RPMI7951 (cell line): ENCODE measurements around the gene TMC2. TPM values are rescaled to one million over a fixed set of nuclear protein-coding genes. Genes with fewer than 3 reads are reported as not detected.

ENCODE experiments used
- DNase-seq: peaks from one replicate; pipeline ENCODE4 v3.0.0-alpha.2; 2012; ENCODE audit warnings: low read depth
- total RNA-seq: library from RNA; depleted of rRNA; stranded (reverse); fragments of >200 nt; shearing (Covaris generic); gene quantifications from 2 replicates; pipeline ENCODE4 v1.2.3, GENCODE V29; 2014

The TMC2 gene
- total RNA-seq, 1 experiment from 2014 or later, result not detected

DNA sequence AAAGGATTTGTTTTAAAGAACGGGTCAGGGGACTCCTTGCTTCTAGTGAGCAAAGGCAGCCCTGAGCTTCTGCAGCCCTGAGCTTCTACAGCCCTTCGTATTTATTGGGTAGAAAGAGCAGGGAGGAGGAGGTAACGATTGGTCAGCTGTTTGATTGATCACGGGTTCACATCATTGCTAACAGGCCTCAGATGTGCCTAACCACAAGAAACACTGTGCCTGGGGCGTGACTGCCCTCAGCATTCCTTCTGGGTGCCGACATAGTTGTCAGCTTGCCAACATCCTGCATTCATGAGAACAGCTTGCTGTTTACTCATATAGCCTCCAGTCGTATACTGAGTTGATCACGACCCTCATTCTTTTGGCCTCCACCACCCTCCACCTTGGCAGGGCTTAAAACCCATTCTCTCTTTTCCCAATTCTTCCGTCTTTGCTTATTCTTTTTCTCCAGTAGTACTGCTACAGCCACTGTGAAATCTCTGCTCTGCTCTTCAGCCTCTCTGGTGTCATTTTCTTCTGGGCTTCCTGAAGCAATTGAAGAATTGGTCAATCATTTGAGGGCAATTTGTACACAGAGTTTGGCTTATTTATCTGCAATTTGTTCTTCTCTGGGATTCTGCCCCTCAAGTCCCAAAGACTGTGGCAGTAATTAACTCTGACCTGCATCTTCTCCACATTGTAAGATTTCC lies 90.6 kb downstream of the TMC2 start:
- DNase-seq, result peak; percentile 92

DNA sequence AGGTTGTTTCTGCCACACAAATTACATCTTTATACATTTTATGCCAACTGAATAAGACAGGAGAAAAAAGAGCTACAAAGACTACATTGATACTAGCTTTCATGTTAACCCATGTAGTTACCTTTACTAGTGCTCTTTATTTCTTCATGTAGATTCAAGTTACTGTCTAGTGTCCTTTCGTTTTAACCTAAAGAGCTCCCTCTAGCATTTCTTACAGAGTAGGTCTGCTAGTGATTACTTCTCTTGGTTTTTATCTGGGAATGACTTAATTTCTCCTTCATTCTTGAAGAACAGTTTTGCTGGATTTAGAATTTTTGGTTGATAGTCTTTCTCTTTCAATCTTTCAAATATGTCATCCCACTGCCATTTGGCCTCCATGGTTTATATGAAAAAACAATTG lies 94.9 kb downstream of the TMC2 start:
- DNase-seq, result peak; percentile 32

DNA sequence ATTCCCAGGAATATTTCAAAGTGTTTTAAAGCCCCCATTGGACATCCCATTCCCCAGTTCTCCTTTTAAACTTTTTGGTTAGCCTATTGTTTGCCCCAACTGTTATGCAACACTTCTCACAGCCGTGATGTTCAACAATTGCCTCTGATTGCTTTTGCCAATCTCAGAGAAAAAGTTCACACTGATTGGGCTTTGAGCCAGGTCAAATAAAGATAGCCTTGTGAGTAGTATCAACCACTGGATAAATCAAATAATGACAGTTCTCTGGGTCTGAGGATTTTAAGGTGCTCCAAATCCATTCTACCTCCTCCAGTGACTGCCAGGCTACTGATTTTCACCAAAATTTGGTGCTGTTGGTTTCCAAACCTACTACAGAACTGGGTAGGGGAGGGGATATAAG lies 97.0 kb downstream of the TMC2 start:
- no peak for DNase-seq

DNA sequence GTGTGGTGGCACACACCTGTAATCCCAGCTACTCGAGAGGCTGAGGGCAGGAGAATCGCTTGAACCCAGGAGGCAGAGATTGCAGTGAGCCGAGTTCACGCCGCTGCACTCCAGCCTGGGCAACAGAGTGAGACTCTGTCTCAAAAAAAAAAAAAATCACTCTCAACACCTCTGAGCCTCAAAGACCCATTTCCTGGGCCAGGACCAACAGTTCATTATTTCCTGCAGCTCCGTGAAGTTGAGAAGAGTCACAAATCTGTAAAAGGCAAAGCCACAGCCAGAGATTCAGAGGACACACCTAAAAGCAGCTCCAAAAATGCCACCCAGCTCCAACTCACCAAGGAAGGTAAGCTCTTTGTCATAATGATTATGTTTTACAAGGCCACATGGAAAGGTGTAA lies 100.9 kb downstream of the TMC2 start:
- no peak for DNase-seq

DNA sequence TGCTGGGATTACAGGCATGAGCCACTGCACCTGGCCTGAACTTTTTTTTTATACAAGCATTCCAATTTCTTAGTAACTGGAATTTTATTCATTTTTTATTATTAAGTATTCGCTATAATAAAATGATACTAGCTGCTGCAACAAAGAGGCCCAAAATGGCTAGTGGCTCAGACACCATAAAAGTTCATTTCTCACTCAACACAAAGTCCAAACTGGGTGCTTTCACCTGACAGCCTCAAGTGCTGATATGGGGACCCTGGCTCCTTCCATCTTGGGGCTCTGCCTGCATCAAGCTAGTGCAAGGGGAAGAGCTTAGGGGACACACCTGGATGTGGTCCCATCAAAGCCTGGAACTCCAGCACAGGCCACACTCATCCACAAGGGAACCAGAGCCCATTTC lies 103.9 kb downstream of the TMC2 start:
- DNase-seq, result no peak

DNA sequence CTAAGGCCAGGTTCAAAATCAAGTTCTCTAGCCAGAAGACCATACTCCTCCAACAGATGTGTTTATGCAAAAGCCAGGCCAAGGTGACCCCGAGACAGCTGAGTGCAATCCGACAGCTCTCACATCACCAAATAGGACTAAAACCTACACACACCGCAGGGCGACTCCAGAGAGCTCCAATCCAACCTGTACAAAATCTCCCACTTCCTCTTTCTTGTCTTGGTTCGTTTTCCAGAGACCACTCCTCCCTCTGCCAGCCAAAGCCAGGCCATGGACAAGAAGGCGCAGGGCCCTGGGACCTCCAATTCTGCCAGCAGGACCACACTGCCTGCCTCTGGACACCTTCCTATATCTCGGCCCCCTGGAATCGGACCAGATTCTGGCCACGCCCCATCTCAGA lies 104.5 kb downstream of the TMC2 start:
- no peak for DNase-seq

DNA sequence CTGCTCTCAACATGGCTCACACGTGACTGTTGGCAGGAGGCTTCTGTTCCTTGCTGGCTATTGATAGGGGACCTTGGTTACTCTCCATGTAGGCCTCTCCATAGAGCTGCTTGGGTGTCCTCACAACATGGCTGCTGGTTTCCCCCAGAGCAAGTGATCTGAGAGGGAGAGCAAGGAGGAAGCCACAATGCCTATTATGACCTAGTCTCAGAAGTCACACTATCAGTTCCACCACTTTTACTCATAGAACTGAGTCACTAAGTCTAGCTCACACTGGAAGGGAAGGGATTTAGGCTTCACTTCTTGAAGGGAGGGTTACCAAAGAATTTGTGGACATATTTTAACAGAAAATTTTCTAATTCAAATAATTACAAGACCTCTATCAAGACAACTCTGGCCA lies 107.3 kb downstream of the TMC2 start:
- no peak for DNase-seq

DNA sequence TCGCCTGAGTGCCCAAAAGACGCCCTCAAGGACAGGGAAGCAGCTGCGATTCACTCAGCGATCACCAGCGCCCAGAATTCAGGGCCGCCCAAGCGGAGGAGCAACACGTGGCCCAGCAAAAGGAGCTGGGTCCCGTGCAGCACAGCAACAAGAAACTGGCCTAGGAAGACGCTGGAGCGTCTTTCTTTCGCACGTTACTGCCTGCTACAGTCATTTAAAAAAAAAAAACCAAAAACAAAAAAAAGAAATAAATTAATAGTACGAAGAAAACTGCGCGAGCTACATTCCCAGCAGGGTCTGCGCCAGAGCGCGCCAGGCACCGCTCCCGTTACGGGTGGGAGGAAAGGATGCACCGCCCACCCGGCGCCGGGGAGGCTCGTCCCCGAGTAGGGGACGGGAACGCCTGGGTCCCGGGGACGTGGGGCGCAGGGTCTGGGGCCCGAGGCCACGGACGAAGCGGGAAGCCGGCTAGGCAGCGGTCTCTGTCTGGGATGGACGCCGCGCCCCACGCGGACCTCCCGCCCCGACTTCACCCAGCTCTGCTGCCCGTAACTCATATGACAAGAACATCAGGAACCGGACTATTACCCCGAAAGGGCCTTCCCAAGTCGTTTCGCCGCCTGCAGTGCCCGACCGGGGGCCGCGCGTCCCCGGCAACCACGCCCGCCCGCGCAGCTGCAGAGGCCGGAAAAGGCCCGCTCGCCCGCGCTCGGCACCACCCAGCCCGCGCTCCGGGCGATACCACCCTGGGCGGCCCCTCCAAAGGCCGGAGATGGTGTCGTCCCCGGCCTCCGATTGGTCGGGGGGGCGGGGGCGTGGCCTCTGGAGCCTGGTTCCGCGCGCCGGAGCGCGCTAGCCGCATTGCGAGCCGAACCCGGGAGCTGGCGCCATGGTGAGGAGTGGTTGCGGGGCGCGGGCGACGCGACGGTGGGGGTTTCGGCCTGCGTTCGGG lies 115.7 kb downstream of the TMC2 start, which contains the start of gene NOP56:
NOP56 (plus strand) TSS at position 861 of the 952 bp plus-strand sequence; CDS start at position 890, 29 bp downstream.
- peak; percentile 94 for DNase-seq

DNA sequence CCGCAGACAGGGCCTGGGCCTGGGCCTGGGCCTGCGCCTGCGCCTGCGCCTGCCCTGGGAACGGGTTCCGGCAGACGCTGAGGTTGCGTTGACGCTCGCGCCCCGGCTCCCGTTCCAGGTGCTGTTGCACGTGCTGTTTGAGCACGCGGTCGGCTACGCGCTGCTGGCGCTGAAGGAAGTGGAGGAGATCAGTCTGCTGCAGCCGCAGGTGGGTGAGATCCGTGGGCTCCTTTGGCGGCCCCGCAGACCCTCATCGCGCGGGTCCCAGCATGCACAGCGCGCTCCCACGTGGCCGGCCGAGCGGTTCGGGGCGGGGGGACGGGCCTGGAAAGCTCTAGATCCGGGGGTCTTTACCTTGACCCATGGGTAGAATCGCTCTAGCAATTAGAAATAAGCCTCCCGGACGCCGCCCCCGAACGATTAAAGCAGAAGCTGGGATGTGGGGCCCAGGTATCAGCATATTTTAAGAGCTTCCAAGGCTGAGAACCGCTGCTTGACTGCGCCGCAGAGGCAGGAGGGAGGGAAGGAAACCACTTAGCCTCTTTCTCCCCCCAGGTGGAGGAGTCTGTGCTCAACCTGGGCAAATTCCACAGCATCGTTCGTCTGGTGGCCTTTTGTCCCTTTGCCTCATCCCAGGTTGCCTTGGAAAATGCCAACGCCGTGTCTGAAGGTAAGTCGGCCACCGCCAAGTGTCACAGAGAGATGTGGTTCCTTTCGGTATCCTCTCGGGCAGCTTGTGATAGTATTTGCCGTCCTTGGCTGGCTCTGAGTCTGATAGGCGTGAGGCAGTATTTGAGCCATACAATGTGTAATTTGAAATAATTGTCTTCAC lies 116.6 kb downstream of the TMC2 start:
- peak; percentile 23 for DNase-seq

DNA sequence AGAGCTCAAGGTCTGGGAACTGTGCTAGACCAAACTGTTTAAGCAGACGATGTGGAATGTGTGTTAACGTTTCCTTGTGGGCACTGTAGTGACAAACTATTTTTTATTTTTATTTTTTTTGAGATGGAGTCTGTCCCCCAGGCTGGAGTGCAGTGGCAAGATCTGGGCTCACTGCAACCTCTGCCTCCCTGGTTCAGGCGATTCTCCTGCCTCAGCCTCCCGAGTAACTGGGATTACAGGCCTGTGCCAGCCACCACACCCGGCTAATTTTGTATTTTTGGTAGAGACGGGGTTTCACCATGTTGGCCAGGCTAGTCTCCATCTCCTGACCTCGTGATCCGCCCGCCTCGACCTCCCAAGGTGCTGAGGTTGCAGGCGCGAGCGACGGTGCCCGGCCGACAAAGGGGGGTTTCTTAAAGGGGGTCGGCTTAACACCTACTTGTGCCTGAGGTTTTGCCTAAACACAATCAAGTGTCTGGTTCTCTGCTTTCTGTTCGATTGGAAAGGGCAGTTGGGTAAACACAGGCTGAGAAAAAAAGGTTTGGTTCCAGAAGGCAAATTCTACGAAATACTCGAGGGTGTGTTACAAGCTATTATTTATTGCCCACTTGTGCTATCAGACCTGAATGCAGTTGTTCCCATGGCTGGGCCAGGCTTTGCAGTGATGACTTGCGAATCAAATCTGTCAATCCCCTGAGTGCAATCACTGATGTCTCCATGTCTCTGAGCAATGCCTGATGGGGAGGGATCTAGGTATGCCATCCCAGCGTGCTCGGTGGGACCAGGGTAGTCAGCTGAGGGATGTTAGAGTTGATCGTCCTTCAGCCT lies 117.4 kb downstream of the TMC2 start:
- DNase-seq, result no peak

DNA sequence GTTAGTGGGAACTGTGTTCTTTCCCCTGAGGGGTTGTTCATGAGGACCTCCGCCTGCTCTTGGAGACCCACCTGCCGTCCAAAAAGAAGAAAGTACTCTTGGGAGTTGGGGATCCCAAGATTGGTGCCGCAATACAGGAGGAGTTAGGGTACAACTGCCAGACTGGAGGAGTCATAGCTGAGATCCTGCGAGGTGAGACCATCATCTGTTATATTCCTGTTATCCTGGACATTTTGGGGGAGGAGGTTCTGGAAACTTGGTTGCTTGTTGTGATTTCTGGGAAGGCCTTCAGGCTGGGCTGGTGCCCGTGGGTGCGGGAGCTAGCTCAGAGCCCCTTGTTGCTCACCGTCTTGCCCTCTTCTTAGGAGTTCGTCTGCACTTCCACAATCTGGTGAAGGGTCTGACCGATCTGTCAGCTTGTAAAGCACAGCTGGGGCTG lies 118.0 kb downstream of the TMC2 start:
- DNase-seq, result no peak

DNA sequence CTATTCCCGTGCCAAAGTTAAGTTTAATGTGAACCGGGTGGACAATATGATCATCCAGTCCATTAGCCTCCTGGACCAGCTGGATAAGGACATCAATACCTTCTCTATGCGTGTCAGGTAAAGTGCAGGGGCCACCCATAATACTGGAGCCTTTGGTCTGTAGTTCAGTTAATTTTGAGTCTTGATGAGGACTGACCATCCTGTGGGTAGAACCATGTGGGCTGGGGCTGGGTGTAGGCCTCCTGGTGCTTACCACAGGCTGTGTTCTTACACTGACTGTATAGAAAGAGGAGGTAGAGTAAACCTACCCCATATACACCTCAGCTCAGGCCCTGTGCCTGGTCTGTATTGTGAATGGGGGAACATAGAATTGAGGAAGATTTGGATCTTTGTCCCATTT lies 118.5 kb downstream of the TMC2 start:
- DNase-seq, result no peak

DNA sequence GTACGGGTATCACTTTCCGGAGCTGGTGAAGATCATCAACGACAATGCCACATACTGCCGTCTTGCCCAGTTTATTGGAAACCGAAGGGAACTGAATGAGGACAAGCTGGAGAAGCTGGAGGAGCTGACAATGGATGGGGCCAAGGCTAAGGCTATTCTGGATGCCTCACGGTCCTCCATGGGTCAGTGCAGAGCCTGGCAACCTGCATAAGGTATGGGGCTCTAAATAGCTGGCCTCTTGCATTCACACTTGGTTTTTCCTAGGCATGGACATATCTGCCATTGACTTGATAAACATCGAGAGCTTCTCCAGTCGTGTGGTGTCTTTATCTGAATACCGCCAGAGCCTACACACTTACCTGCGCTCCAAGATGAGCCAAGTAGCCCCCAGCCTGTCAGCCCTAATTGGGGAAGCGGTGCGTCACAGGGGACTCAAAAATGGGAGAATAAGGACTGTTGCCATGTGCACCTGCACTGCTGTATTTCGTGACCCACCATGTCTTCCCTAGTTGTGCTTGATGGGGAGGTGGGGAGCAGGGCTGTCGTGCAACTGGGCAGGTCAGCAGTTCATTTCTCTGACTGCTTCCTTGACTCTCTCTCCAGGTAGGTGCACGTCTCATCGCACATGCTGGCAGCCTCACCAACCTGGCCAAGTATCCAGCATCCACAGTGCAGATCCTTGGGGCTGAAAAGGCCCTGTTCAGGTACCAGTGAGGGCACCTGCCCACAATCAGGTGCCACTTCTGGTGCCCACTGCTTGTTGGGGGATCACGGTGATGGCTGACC lies 119.2 kb downstream of the TMC2 start:
- no peak for DNase-seq

DNA sequence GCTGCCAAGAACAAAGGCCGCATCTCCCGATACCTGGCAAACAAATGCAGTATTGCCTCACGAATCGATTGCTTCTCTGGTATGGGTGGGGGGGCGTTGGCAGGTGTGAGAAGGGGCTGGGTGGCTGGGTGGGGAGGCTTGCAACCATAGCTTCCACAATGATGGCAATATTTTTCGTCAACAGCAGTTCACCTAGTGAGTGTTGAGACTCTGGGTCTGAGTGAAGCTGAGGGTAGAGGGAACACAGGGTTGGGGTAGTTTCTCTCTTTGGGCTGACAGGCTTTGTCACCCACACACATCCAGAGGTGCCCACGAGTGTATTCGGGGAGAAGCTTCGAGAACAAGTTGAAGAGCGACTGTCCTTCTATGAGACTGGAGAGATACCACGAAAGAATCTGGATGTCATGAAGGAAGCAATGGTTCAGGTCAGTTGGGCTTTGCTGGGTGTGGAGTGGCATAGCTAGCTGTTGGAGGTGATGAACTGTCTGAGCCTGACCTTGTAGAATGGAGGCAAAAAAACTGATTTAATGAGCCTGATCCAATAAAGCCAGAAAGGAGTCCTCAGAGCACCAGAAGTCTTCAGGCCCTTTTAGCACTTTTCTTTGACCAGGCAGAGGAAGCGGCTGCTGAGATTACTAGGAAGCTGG lies 120.2 kb downstream of the TMC2 start:
- no peak for DNase-seq

DNA sequence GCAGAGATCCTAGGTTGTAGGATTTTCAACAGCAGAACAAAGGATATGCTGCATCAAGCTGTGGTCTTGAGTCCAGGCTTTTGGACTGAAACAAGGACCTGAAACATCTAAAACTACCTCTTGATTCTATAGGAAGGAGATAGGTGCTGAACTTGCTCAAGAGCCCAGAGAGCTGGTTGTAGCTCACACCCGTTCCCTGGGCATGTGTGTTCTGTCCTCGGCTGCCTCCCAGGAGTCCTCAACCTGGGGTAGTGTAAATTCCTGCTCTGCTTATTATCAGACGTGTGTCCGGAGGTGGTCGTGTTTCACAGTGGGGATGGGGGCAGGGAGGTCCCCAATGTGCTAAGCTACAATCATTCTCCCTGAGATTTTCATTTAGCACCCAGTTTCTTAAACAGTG lies 120.9 kb downstream of the TMC2 start:
- no peak for DNase-seq

DNA sequence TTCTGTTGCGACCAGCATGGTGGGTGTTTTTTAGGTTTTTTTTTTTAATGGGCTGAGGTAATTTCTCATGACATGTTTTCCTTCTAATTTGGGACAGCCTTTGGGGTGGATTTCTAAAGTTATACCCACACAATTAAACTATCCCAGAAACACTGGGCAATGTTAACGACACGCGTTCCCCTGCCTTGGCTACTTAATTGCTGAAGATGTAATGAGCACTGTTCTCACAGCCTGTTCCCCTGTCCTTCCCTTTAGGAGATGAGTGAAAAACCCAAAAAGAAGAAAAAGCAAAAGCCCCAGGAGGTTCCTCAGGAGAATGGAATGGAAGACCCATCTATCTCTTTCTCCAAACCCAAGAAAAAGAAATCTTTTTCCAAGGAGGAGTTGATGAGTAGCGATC lies 121.3 kb downstream of the TMC2 start:
- DNase-seq, result no peak

DNA sequence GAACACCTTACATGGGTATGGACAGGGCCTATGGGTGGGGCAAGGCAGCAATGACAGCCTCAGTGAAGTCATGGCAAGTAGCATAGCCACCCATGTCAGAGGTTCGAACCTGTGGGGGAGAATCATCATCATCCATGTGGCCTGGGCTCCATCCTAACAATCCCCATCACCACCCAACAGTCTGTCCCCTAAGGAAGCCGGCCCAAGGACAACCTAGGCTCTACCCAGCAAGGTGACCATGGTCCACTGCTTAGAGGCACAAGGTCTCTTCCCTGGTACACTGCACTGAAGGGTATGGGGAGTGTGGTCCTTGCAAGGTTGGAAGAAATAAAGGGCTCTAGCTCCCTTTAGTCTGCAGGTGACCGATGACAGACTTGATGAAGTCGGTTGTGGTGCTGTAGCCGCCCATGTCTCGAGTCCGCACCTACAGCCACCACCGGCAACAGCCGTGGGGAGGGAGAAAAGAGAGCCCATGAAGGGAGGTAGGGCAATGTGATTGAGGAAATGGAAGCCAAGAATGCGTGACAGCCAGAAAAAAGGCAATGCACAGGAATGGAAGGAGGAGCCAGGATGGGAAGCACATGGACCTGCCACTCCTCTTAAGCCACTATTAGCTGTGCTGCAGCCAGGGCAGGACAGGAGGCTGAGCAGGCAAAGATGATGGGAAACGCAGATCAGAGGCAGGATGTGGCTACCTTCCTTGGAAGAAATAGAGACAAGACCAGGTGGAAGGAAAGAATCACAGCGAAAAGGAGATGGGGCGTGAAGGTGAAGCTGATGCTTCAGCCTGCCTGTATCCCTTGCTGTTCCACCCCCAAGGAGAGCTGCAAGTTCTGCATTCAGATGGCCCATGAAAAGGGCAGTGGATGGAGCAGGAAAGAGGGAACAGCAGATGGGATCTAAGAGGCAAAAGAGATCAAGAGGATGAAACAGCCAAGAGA lies 122.3 kb downstream of the TMC2 start:
- DNase-seq, result peak; percentile 18

DNA sequence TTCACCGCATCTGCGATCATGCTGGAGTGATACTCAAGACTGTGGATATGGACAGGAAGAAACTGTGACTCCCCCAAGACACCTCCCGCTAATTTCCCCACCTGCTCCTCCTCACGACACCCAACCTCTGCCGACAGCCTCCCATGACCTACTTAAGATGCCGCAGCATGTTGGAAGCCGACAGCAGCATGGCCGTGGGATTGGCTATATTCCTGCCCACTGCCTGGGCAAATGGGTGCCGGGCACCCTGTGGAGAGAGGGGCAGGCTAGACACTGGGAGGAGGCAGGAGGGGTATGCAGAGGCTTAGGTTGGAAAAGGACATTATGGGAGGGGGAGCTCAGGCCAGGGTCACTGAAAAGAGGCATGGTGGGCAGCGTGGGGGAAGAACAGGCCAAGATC lies 123.2 kb downstream of the TMC2 start:
- DNase-seq, result no peak
